ENCODE data around the gene SNX24.
"Not testable (repeated sequence)": the region's sequence is repeated elsewhere in the genome, so short reads cannot be mapped to it uniquely, and the experiment has no call there.

SNX24 gene

GRCh38 chr5:122845229-122846050 lies at the start of gene SNX24:
Gene SNX24, plus strand, starts transcription at chr5:122845613. Its CDS starts 21 bp downstream, at chr5:122845634.
- peak; percentile 90 for DNase-seq

- DNase-seq, result no peak
These were observed 39.9 kb upstream of the SNX24 start for GRCh38 chr5:122805481-122805880.

GRCh38 chr5:122810405-122810804 lies 35.0 kb upstream of the SNX24 start:
- DNase-seq, result no peak

- no peak for DNase-seq
These were observed 30.1 kb upstream of the SNX24 start for GRCh38 chr5:122815218-122815767.

- no peak for DNase-seq
These were observed 28.7 kb upstream of the SNX24 start for GRCh38 chr5:122816756-122817155.

- no peak for DNase-seq
These were observed 13.4 kb upstream of the SNX24 start for GRCh38 chr5:122831984-122832383.

- DNase-seq, result no peak
These were observed 9.7 kb upstream of the SNX24 start for GRCh38 chr5:122835681-122836080.

GRCh38 chr5:122836947-122837346 lies 8.5 kb upstream of the SNX24 start:
- DNase-seq, result no peak

GRCh38 chr5:122839731-122840130 lies 5.7 kb upstream of the SNX24 start:
- peak; percentile 33 for DNase-seq

GRCh38 chr5:122842016-122842580 lies 3.3 kb upstream of the SNX24 start:
- no peak for DNase-seq

- DNase-seq, result no peak
These were observed 1.1 kb upstream of the SNX24 start for GRCh38 chr5:122844136-122844909.

- DNase-seq, result no peak
These were observed 544 bp upstream of the SNX24 start for GRCh38 chr5:122844910-122845228.

- DNase-seq, result peak; percentile 92
These were observed 688 bp downstream of the SNX24 start for GRCh38 chr5:122846051-122846550.

GRCh38 chr5:122847687-122848081 lies 2.3 kb downstream of the SNX24 start:
- DNase-seq, result no peak

- peak; percentile 92 for DNase-seq
These were observed 4.4 kb downstream of the SNX24 start for GRCh38 chr5:122849771-122850170.

GRCh38 chr5:122857538-122857937 lies 12.1 kb downstream of the SNX24 start:
- DNase-seq, result not testable (repeated sequence)

GRCh38 chr5:122858451-122858850 lies 13.0 kb downstream of the SNX24 start:
- DNase-seq, result peak; percentile 61

GRCh38 chr5:122863240-122863639 lies 17.8 kb downstream of the SNX24 start:
- peak; percentile 72 for DNase-seq

GRCh38 chr5:122863721-122864120 lies 18.3 kb downstream of the SNX24 start:
- no peak for DNase-seq

GRCh38 chr5:122864400-122864799 lies 19.0 kb downstream of the SNX24 start:
- no peak for DNase-seq

GRCh38 chr5:122864842-122865241 lies 19.4 kb downstream of the SNX24 start:
- no peak for DNase-seq

GRCh38 chr5:122870219-122870856 lies 24.9 kb downstream of the SNX24 start:
- no peak for DNase-seq

- DNase-seq, result no peak
These were observed 26.2 kb downstream of the SNX24 start for GRCh38 chr5:122871661-122872060.
